Right ventricle myocardium inferior (tissue), 1 donor: ENCODE data around the gene CTSF. TPM values are rescaled to one million over a fixed set of nuclear protein-coding genes. Genes with fewer than 3 reads are reported as not detected.

Source experiments
- ATAC-seq: fragments of 200-7000 bp; cut with Tn5 transposase; one replicate; pipeline ENCODE4 v1.9.1; 2020; ENCODE audit warnings: mild to moderate bottlenecking, moderate library complexity
- DNase-seq: peaks from one replicate; pipeline ENCODE4 v3.0.0; 2021; ENCODE audit errors: missing footprints
- intact Hi-C: fragments of 100-400 bp; cut with DNase I; formaldehyde crosslinking; loops from one replicate; pipeline ENCODE4 v1.11.0; 2022
- total RNA-seq: library from RNA; stranded (reverse); fragmentation: NEBNext Ultra II Directional; extraction: Animal tissue kit (Norgen Biotek cat#: 25700); gene quantifications from one replicate; pipeline ENCODE4 v1.2.1, GENCODE V29; 2021
- donor health status: DM: no; HTN: yes; CAD: no; lungs with severe emphysema.

Gene CTSF
- total RNA-seq, 1 donor from 2014 or later = 51.0 TPM

DNA sequence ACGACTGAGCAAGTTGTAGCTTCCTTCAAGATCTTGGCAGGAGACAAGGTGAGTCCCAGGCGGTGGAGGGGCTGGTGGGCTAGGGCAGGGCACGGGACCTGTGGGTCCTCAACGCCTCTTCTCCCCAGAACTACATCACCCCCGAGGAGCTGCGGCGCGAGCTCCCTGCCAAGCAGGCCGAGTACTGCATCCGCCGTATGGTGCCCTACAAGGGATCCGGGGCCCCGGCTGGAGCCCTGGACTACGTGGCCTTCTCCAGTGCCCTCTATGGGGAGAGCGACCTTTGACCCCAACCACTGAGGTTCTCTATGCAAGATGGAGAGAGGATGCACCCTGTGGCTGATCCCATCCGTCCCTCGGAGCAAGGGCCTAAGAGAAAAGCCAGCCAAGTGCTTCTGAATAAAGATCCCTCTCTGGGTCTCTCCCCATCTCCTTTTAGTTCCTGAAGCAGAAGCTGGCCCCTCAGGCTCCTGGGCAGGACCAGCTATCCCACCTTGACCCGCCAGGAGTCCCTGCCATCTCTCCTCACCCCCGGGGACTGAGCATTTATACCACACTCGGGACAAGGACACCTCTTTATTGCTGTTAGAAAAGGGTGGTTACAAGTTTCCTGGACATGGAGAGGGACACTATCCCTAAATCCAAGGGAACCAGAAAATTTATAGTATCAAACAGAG is 5.4 kb downstream of the CTSF start:
- no peak for ATAC-seq
- no peak for DNase-seq
- intact Hi-C loops = no loop called here

DNA sequence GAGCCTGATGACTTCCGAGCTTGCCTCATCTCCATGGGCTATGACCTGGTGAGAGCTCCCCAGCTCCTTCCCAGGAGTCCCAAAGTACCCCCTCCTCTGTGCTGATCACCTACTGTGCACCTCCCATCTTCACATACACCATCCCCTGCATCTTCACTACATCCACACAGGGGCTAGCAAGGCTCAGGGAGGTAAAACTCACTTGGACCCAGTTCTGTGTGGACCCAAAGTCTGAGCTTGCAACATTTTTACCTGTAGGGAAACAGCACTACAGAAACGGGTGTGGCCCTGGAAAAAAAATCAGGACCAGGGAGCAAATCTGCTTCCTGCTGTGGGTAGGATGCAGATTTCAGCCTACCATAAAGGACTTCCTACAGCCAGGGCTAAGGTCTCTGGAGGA is 6.1 kb downstream of the CTSF start:
- DNase-seq = no peak
- intact Hi-C loops = no loop called here

DNA sequence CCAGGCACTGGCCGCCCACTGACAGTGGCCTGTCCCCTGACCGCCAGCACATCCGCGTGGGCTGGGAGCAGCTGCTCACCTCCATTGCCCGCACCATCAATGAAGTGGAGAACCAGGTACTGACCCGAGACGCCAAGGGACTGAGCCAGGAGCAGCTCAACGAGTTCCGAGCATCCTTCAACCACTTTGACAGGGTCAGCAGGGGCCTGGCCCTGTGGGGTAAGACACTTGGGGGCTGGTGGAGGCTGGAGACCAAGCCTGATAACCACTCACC is 6.5 kb downstream of the CTSF start:
- DNase-seq = no peak
- ATAC-seq = no peak
- intact Hi-C loops = no loop called here

More for the DNA sequence above, 6.1 kb downstream of the CTSF start:
- ATAC-seq = no peak

DNA sequence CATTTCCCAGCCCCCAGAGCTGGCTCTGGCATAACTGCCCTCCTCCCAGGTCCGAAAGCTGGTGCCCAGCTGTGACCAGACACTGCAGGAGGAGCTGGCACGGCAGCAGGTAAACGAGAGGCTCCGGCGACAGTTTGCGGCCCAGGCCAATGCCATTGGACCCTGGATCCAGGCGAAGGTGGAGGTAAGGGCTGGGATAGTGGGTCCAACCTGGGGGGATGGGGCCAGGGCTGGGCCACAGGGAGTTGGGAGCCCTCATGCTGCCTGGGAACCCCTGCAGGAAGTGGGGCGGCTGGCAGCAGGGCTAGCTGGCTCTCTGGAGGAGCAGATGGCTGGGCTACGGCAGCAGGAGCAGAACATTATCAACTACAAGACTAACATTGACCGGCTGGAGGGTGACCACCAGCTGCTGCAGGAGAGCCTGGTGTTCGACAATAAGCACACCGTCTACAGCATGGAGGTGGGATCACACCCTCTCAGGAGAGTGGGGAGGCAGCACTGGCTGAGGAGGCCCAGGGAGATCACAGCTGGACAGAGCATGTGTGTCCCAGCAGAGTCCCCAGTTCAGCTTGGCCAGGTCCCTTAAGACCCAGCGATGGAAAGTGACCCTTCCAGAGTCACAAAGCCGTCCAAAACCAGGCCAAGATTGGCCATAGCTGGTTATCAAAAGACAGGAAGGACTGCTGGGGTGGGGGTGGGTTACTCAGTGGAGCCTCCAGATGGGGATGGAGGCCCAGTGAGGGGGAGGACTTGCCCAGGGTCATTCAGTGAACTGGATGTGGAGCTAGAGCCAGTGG is 7.0 kb downstream of the CTSF start:
- DNase-seq (no peak), ATAC-seq (no peak)
- intact Hi-C loops = no loop called here

DNA sequence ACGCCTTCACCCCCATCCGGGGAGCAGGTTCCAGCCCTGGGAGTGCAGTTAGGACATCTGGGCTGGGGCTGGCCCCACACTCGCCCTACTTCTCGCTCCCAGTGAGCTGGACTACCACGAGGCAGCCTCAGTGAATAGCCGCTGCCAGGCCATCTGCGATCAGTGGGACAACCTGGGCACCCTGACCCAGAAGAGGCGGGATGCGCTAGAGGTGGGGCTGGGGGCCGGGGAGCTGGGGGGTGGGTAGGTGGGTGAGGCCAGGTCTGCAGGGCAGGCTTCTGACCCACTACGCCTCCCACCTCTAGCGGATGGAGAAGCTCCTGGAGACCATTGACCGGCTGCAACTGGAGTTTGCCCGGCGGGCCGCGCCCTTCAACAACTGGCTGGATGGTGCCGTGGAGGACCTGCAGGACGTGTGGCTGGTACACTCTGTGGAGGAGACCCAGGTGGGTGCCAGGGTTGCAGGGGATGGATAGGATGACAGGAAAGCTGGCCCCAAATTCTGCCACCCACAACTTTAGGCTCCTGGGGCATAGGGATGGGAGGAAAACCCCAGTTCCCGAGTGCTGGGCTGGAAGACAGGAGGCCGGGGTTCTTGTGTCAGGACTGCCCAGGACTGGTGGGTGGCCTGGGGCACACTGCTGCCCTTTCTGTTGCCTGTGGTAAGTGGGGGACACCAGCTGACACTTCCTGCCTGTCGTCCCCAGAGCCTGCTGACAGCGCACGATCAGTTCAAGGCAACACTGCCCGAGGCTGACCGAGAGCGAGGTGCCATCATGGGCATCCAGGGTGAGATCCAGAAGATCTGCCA is 8.3 kb downstream of the CTSF start:
- DNase-seq = no peak
- no peak for ATAC-seq
- intact Hi-C loops = no loop called here

DNA sequence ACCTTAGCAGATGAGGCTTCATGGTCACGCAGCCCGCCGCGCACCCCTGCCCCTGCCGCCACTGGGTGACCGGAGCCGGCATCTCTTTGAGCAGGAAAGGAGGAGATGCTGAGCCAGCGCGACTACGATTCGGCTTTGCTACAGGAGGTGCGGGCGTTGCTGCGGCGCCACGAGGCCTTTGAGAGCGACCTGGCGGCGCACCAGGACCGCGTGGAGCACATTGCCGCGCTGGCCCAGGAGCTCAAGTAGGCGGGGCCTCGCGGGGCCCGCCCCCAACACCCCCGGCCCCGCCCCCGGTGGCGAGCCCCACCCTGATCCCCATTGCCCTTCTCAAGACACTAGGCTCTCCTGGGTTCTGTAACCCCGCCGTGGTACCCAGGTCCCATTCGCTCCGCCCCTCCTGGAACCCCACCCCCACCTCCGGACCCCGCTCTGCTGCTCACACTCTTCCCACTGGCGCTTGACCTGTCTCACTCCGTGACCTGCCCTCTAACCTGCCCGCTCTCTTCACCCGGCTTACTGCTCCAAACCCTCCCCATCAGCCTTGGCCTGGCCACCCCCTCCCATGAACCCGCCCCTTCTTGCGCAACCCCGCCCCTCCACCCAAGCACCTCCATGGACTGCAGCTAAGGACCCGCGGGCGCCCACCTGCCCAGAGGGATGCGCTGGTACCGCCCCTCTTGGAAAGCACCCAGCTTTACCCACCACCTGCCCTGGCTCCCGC is 9.1 kb downstream of the CTSF start:
- DNase-seq (no peak), ATAC-seq (peak; percentile 50)
- intact Hi-C loops = no loop called here

DNA sequence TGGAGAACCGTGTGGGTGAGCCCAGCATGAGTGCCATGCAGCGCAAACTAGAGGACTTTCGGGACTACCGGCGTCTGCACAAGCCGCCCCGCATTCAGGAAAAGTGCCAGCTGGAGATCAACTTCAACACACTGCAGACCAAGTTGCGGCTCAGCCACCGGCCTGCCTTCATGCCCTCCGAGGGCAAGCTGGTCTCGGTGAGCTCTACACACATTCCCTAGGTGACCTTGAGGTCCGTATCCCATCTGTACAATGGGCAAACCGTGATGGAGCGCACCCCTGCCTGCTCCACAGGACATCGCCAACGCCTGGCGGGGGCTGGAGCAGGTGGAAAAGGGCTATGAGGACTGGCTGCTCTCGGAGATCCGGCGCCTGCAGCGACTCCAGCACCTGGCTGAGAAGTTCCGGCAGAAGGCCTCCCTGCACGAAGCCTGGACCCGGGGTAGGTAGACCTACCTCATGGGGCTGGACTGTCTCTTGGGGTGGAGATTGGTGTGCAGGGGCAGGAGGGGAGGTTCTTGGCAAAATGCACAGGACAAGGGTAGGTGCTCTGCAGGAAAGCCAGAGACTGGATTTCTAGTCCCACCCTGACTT is 10.6 kb downstream of the CTSF start:
- no peak for DNase-seq
- intact Hi-C loops = no loop called here
- ATAC-seq = no peak

DNA sequence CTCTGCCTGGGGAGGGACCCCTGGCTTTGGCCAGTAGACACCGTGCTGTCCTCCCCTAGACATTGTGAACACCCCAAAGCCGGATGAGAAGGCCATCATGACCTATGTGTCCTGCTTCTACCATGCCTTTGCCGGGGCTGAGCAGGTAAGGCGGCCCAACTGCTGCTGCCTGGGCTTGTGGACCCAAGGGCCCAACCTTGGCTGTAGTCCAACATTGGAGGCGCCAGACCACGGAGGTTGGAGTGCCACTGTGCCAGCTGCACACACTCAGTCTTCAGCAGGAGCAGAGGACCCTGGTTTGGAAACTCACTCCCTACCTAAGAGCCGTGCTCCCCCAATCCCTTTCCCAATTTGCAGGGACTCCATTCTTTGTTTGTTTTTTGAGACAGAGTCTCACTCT is 12.3 kb downstream of the CTSF start:
- ATAC-seq (no peak), DNase-seq (no peak)
- intact Hi-C loops = no loop called here

DNA sequence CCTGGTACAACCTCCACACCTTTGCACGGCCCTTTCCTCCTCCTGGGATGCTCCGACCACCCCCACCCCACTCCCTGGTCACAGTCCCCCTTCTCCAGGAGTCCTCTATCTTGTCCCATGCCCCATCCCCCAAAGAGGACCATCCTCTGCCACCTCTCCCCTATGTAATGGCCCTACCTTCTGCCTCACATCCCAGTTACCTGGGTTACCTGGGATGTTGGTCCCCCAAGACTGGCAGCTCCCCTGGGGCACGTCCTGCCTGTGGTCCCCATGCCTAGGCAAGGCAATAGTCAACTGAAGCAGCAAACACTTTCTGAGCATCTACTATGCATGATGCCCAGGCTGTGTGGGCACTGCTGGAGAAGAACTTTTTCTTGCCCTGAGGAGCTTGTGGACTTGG is 13.0 kb downstream of the CTSF start:
- no peak for ATAC-seq
- intact Hi-C loops = no loop called here
- no peak for DNase-seq

DNA sequence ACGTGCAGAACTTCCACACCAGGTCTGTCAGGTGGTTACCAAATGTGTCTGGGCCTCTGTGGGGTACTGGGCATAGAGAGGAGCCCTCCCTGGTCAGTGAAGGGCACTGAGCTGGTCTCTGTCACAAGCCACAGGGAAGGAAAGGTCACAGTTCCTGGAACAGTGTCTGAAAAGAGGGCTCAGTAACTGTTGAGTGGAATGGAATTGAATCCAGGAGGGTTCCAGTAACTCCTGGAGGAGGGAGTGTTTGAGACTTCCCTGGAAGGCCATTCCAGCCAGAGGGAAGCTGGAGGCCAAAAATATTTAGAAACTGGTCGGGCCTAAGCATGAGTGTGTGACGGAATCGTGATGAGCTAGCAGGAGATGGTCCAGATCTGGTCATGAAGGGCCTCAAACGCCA is 13.8 kb downstream of the CTSF start:
- ATAC-seq = no peak
- intact Hi-C loops = no loop called here
- no peak for DNase-seq

DNA sequence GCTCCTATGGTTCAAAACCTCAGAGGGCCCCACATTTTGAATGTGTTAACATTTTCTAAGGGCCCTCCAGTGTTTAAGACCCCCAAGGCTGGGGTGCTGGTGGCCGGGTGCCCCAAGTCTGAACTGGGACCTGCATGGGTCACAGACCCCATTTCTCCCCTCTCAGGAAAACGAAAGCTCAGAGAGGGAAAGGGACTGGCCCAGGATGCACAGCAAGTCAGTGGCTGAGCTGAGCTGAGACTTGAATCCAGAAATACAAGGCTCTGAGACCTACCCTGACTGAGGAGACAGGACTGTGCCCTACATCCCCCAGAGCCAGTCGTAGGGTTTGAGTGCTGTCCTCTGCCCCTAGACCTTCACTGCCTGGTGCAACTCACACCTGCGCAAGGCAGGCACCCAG is 17.5 kb downstream of the CTSF start:
- ATAC-seq (no peak), DNase-seq (no peak)
- intact Hi-C loops = no loop called here

DNA sequence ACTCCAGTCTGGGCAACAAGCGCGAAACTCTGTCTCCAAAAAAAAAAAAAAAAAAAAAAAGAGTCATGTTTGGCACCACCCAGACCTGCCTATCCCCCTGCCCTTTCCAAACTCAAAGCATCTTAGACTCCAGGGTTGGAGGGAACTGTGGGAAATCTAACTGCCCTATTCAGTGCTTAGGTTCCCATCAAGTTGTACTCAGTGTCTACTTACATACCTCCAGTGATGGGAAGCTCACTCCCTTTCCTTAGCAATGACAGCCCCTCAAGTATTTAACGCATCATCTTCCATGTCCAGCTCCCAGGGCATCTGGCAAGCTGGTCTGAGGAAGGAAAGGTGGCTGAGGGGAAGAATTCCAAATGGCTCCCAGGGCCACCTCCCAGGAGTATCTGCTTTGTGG is 18.7 kb downstream of the CTSF start:
- no peak for ATAC-seq
- no peak for DNase-seq
- intact Hi-C loops = no loop called here

DNA sequence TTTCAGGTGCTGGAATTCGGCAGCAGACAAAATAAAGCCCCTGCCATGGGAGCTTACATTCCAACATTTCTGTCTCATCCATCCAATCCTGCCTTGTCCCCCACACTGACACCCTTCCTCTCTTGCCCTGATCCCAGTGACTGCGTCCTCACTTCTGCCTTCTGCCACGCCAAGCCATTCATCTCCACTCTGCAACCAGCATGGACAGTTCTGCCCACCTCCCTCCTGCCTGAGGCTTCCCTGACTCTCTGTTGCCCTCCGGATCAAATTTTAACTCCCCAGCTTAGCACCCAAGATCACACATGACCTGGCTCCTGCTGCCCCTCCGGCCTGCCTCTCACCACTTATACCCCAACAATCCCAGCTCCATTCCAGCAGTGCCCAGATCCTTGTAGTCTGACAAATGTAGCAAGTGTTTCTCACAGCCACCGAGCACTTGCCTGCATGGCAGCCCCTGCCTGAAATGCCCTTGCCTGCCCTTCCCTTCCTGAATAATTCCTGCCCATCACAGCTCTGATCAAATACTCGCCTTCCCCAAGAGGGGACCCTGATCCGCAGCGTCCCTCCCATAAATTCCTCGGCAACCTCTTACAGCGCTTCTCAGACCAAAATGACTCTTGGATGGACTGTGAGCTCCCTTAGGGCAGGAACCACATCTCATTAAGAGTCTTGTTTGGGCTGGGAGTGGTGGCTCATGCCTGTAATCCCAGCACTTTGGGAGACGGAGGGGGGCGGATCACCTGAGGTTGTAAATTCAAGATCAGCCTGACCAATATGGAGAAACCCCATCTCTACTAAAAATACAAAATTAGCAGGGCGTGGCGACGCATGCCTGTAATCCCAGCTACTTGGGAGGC is 19.4 kb downstream of the CTSF start:
- no peak for DNase-seq
- ATAC-seq = no peak
- intact Hi-C loops = no loop called here

DNA sequence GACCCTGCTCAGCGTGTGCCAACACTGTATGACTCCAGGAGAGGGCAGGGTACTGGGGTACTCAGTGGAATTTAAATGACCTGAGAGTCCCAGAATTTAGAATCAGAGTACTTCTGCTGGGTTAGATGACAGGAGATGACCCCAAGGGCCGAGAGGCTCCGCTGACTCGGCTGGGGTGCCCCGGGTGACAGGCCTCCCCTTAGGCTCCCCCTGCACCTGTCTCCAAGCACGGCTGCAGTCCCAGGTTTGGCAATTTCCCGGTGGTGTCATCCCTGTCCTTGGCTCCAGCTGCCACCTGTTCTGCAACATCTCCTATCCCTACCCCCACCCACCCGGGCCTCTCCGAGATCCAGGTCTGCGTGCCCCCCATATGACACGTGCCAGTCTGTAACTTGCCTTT is 20.4 kb downstream of the CTSF start:
- ATAC-seq (no peak), DNase-seq (no peak)
- intact Hi-C loops = no loop called here

DNA sequence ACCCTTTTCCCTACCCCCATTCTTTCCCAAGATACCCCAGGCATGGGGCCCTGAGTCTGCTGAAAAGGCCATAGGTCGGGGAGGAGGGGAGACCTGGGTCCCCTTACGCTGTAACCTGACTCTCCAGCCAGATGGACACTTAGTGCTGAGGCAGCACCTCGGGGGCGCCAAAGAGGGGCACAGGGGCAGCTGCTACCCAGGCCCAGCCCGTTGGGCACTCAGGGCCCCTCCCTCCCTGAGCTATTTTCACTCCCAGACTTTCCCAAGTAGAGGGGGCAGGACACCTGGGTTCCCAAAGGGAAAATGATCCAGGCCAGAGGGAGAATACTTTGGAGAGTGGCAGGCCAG is 20.8 kb downstream of the CTSF start:
- ATAC-seq (no peak), DNase-seq (peak; percentile 23)
- intact Hi-C loops = no loop called here

DNA sequence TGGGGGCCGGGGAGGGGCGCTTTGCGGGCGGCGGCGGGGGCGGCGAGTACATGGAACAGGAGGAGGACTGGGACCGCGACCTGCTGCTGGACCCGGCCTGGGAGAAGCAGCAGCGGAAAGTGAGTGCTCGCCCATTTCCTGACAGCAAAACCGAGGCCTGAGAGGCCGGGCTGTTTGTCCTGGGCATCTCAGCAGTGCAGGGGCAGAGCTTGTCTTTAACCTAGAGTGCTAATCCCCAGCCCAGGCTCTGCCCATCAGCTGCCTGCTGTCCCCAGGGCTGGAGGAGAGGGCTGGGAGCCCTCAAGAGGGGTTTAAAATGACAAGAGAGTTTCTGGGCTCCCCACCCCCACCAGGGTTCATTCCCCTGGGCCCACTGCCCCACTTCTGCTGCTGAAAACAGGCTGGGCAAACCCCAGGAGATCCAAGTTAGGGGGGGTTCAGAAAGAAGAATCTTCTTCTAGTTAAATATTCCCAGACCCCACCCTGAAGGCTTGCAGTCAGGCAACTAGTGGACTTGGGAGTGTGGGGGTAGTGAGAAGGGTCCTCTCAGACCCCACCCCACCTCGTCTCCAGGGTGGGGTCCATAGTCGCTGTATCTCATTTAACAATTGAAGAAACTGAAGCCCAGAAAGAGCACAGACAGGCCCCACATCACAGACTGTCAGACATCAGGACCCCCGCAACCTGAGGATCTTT is 21.3 kb downstream of the CTSF start:
- intact Hi-C loops = loop anchor here (1.0 kb wide), 1 partner anchor 81 kb away; the partner anchor contains the start of gene PELI3
- peak; percentile 44 for DNase-seq
- no peak for ATAC-seq

DNA sequence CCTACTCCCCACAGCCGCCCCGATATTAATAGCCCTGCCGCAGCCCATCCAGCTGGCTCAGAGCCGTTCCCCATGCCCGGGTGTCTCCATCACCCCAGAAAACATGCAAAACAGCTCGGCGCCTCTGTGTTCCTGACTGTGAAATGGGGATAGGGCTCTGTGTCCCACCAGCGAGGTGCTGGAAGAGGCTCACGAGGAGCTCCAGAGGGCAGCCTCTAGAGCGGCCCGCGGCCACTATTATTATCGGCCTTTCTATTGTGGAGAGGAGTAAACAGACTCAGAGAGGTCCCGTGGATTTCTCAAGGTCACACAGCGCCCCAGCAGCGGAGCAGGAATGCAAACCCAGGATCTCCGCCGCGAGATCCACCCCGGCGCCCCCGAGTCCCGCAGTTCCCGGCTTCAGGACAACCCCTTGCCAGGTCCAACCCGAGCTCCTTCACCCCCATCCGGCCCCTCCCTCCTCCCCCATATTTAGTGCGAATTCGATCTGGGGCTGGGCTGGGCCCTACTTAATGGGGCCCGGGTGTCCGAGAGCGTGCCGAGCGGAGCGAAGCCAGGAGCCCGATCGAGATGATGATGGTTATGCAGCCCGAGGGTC is 21.9 kb downstream of the CTSF start, which contains the start of gene ACTN3:
Gene ACTN3 (plus strand): TSS at position 536 of the 598 bp plus-strand sequence. CDS start 35 bp downstream, at position 571.
- DNase-seq (peak; percentile 75), ATAC-seq (peak; percentile 24)
- intact Hi-C loops = loop anchor here (1.0 kb wide), 1 partner anchor 80 kb away; the partner anchor contains the start of gene PELI3
